Type B pancreatic cell (in vitro differentiated cells): Measurements from ENCODE around the gene MAP2K4. TPM values are rescaled to one million over a fixed set of nuclear protein-coding genes. Genes with fewer than 3 reads are reported as not detected.
A peak's percentile ranks its signal among the peaks of the same experiment; 100 is the strongest.

Source experiments
- DNase-seq: peaks from one replicate; pipeline ENCODE4 v3.0.0; 2021; ENCODE audit warnings: mixed read lengths; ENCODE audit not compliant: unreplicated experiment; ENCODE audit errors: extremely low spot score
- H3K27ac Mint-ChIP-seq: 2 replicates; pipeline ENCODE4 v1.8.0; 2021; ENCODE audit warnings: mild to moderate bottlenecking, mixed read lengths
- H3K27me3 Mint-ChIP-seq: 2 replicates; pipeline ENCODE4 v1.8.0; 2021; ENCODE audit warnings: mixed read lengths
- H3K36me3 Mint-ChIP-seq: 2 replicates; pipeline ENCODE4 v1.8.0; 2021; ENCODE audit warnings: mixed read lengths
- H3K4me1 Mint-ChIP-seq: one replicate; pipeline ENCODE4 v1.8.0; 2021; ENCODE audit warnings: mixed read lengths; ENCODE audit not compliant: unreplicated experiment
- H3K4me3 Mint-ChIP-seq: 2 replicates; pipeline ENCODE4 v1.8.0; 2021; ENCODE audit warnings: mild to moderate bottlenecking, mixed read lengths
- H3K9me3 Mint-ChIP-seq: 2 replicates; pipeline ENCODE4 v1.8.0; 2021; ENCODE audit warnings: mixed read lengths
- total RNA-seq: library from RNA; stranded (reverse); gene quantifications from 2 replicates; pipeline ENCODE4 v1.2.1, GENCODE V29; 2021; ENCODE audit warnings: low replicate concordance
- TF ChIP-seq, protein P1 (sequence below): fragments of 200-600 bp; sonication (generic); conservative IDR thresholded peaks from 2 replicates; pipeline ENCODE4 v1.5.0; 2021; ENCODE audit warnings: antibody characterized with exemption, mild to moderate bottlenecking

The MAP2K4 gene
- total RNA-seq, 1 donor from 2014 or later: 49.6 TPM

DNA sequence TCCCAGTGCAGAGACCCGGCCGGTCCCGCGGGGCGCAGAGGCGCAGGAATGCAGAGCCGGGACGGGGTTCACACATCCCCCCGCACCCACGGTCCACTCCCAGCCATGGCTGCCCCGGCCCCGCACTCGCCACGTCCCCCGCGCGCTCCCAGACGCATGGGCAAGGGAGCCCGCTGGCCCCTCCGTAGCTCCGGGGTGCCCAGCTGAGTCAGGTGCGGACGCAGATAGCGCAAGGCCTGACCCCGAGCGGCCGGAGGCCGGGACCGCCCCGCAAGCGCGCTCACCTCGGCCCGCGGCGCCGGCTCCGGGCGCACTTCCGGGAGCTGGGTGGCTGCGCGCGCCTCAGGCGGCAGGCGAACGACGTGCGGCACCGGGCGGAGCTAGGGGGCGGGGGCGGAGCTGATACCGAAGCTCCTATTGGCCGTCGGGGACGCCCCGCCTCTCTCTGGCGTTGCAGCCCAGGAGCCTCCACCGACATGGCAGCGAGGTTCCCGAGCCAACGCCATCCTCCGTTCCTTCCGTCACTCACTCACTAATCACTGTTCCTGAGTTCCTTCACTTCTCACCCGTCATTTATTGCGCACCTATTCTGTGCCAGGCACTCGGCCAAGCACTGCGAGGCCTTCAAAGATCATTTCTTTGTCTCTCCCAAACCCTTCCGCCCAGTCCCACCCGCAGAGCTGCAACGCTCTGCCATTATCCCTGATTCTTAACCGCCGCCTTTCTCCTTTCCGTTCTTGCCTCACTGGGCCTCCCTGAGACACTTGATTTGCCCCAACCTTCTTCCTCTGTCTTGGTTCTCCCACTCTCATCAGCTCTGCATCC lies 23.3 kb upstream of the MAP2K4 start, which contains the start of gene ZNF18:
TSS of gene ZNF18 (minus strand) at position 329 of the 825 bp plus-strand sequence. CDS start 4,646 bp downstream, outside the sequence.
- DNase-seq: peak; percentile 98
- peaks cover 4% of the 10 kb centered on the region for H3K36me3 Mint-ChIP-seq
- H3K9me3 Mint-ChIP-seq: no peaks in the 10 kb centered on the region
- H3K27me3 Mint-ChIP-seq: no peaks in the 10 kb centered on the region
- TF ChIP-seq, protein P1, sequence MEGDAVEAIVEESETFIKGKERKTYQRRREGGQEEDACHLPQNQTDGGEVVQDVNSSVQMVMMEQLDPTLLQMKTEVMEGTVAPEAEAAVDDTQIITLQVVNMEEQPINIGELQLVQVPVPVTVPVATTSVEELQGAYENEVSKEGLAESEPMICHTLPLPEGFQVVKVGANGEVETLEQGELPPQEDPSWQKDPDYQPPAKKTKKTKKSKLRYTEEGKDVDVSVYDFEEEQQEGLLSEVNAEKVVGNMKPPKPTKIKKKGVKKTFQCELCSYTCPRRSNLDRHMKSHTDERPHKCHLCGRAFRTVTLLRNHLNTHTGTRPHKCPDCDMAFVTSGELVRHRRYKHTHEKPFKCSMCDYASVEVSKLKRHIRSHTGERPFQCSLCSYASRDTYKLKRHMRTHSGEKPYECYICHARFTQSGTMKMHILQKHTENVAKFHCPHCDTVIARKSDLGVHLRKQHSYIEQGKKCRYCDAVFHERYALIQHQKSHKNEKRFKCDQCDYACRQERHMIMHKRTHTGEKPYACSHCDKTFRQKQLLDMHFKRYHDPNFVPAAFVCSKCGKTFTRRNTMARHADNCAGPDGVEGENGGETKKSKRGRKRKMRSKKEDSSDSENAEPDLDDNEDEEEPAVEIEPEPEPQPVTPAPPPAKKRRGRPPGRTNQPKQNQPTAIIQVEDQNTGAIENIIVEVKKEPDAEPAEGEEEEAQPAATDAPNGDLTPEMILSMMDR: no peak
- no peaks in the 10 kb centered on the region for H3K4me1 Mint-ChIP-seq
- peak within 1 kb of the TSS; percentile 94 for H3K27ac Mint-ChIP-seq
- H3K4me3 Mint-ChIP-seq: peak within 1 kb of the TSS; percentile 98

DNA sequence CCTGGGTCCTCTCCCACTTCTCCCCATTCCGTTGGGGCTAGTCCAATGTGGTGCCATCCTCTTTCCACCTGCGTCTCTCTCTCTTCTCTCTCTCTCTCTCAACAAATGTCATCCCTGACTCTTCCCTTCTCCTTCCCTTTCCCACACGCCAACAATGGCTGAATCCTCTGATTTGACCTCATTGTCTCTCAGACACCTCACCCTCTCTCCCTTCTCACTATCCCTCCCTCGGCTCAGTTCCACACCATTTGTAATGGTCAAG lies 22.8 kb upstream of the MAP2K4 start:
- Mint-ChIP-seq H3K27me3 (no peaks in the 10 kb centered on the region), H3K4me3 (peak overlapping the region; percentile 98), H3K27ac (peak overlapping the region; percentile 94), H3K4me1 (no peaks in the 10 kb centered on the region), H3K36me3 (peaks cover 3% of the 10 kb centered on the region), H3K9me3 (no peaks in the 10 kb centered on the region)
- DNase-seq: no peak
- TF ChIP-seq, protein P1: no peak

DNA sequence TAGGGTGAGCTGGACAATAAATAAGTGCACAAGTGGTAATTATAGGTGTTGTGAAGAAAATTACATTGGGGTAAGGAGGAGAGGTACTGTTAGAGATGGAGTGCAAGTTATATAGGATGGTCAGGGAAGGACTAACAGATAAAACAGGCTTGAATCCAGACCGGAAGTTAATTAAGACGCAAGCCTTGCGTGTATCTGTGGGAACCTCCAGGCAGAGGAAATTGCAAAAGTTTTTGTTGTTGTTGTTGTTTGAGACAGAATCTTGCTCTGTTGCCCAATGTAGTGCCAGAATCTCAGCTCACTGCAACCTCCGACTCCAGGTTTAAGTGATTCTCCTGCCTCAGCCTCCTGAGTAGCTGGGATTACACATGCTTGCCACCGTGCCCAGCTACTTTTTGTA lies 21.0 kb upstream of the MAP2K4 start:
- Mint-ChIP-seq H3K4me3 (no peak overlapping the region), H3K27ac (no peak overlapping the region), H3K36me3 (no peaks in the 10 kb centered on the region), H3K9me3 (no peaks in the 10 kb centered on the region), H3K27me3 (no peaks in the 10 kb centered on the region), H3K4me1 (no peaks in the 10 kb centered on the region)
- TF ChIP-seq, protein P1: no peak
- DNase-seq: no peak

DNA sequence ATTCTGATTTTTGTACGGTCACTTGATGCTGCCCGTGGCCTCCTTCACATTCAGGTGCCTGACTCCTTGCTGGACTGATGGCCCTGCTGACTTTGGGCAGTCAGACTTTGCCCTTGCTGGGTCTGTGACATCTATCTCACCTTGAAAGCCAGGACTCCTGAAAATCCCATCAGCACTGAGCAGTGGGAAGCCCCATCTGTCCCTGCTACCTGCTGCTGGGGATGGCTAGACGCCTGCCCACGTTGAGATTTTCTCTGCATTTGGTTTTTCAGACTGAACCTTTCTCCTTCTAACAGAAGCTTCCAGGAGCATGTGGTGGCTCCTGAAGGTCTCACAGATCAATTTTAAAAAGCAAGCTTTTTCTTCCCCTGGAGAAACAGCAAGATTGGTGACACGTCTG lies 13.2 kb upstream of the MAP2K4 start:
- DNase-seq: no peak
- TF ChIP-seq, protein P1: no peak
- Mint-ChIP-seq H3K4me3 (no peak overlapping the region), H3K27ac (no peak overlapping the region), H3K4me1 (no peaks in the 10 kb centered on the region), H3K27me3 (no peaks in the 10 kb centered on the region), H3K36me3 (no peaks in the 10 kb centered on the region), H3K9me3 (no peaks in the 10 kb centered on the region)

DNA sequence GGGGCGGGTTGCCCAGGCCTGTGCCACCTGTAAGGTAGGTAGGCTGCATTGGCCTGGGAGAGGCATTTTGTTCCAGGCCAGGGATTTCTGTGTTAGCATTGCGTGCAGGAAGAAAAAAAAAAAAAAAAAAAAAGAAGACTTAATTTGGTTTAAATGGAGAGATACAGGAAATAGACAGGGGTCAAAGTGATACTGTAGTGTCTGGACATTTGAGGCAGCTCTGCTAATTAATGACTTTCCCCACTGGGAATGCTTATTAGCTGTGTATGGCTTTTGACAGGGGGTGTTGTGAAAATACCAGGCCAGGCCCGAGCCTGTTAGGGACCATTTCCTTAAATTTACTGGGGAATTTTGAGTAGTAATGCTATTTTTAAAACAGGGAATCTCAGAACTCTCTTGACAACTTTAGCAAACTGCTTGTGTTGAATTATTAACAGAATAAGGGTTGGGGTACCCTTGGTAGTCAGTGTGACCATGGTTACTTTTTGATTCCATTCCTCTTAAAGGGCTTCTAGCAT lies 1.0 kb downstream of the MAP2K4 start:
- H3K9me3 Mint-ChIP-seq: no peaks in the 10 kb centered on the region
- no peaks in the 10 kb centered on the region for H3K36me3 Mint-ChIP-seq
- TF ChIP-seq, protein P1: no peak
- no peak for DNase-seq
- H3K27me3 Mint-ChIP-seq: peaks cover 14% of the 10 kb centered on the region
- H3K27ac Mint-ChIP-seq: peak overlapping the region; percentile 74
- peak overlapping the region; percentile 90 for H3K4me3 Mint-ChIP-seq
- H3K4me1 Mint-ChIP-seq: peaks cover 22% of the 10 kb centered on the region
